OCI-LY7 (cell line): ENCODE measurements around the gene ANKS1B. TPM values are rescaled to one million over a fixed set of nuclear protein-coding genes. Genes with fewer than 3 reads are reported as not detected.

Experiments
- BruUV-seq: library from RNA; stranded (reverse); fragments of 400-500 nt; replicated peaks from 2 replicates; lab custom pipeline; 2021; lab: Mats Ljungman, UMichigan
- CTCF ChIA-PET: fragments of 300-600 bp; sonication (Branson Sonifier 250); formaldehyde crosslinking; loops from one replicate; lab custom pipeline; 2022; ENCODE audit warnings: antibody characterized with exemption; ENCODE audit not compliant: unreplicated experiment; lab: Charles Lee
- POLR2A ChIA-PET: fragments of 300-600 bp; sonication (Branson Sonifier 250); formaldehyde crosslinking; loops from one replicate; lab custom pipeline; 2022; ENCODE audit warnings: antibody characterized with exemption; lab: Charles Lee
- DNase-seq: peaks from one replicate; pipeline ENCODE4 v3.0.0-alpha.2; 2015; ENCODE audit warnings: low spot score
- H2AFZ ChIP-seq: fragments of 200-600 bp; sonication (generic), shearing (Covaris generic); 2 replicates; pipeline ENCODE4 v1.6.1; 2014; ENCODE audit warnings: mild to moderate bottlenecking, antibody characterized with exemption, low read length, moderate library complexity
- H3K27ac ChIP-seq: fragments of 200-600 bp; sonication (generic); 2 replicates; pipeline ENCODE4 v1.5.1; 2014; ENCODE audit warnings: mixed run types, low read depth, mild to moderate bottlenecking, moderate library complexity, low read length, inconsistent platforms; ENCODE audit not compliant: poor library complexity, severe bottlenecking
- H3K36me3 ChIP-seq: fragments of 200-600 bp; sonication (generic); 2 replicates; pipeline ENCODE4 v1.6.1; 2014; ENCODE audit warnings: mild to moderate bottlenecking, antibody characterized with exemption, low read length, moderate library complexity, mixed read lengths; ENCODE audit not compliant: insufficient read depth
- H3K4me1 ChIP-seq: fragments of 200-600 bp; sonication (generic); 2 replicates; pipeline ENCODE4 v1.5.1; 2014; ENCODE audit warnings: mild to moderate bottlenecking, low read length; ENCODE audit not compliant: insufficient read depth, poor library complexity, severe bottlenecking
- H3K4me2 ChIP-seq: fragments of 200-600 bp; sonication (generic); 2 replicates; pipeline ENCODE4 v1.6.1; 2014; ENCODE audit warnings: mild to moderate bottlenecking, low read length
- H3K4me3 ChIP-seq: fragments of 200-600 bp; sonication (generic); 2 replicates; pipeline ENCODE4 v1.5.1; 2014; ENCODE audit warnings: mild to moderate bottlenecking, low read depth, low read length; ENCODE audit not compliant: poor library complexity, severe bottlenecking
- H3K79me2 ChIP-seq: fragments of 200-600 bp; sonication (generic); 2 replicates; pipeline ENCODE4 v1.6.1; 2016; ENCODE audit warnings: low read depth, mild to moderate bottlenecking, low read length, moderate library complexity, mixed read lengths; ENCODE audit not compliant: insufficient read depth
- H3K9me2 ChIP-seq: fragments of 200-600 bp; sonication (generic); 2 replicates; pipeline ENCODE4 v1.6.1; 2016; ENCODE audit warnings: mild to moderate bottlenecking, low read length, mixed read lengths; ENCODE audit not compliant: insufficient read depth
- H3K9me3 ChIP-seq: fragments of 200-600 bp; sonication (generic); 2 replicates; pipeline ENCODE4 v1.6.1; 2014; ENCODE audit warnings: mild to moderate bottlenecking, mixed run types, low read length, mixed read lengths
- H4K20me1 ChIP-seq: fragments of 200-600 bp; sonication (generic); 2 replicates; pipeline ENCODE4 v1.6.1; 2014; ENCODE audit warnings: mild to moderate bottlenecking, antibody characterized with exemption, low read length, moderate library complexity, mixed read lengths; ENCODE audit not compliant: insufficient read depth
- EZH2phosphoT487 ChIP-seq: fragments of 200-600 bp; sonication (generic); IDR thresholded peaks from 2 replicates; pipeline ENCODE4 v1.6.1; 2018; ENCODE audit warnings: low read depth, borderline replicate concordance, mild to moderate bottlenecking, mixed run types, antibody characterized with exemption, low read length, moderate library complexity, mixed read lengths
- intact Hi-C: fragments of 100-400 bp; cut with micrococcal nuclease; formaldehyde crosslinking; loops from one replicate; pipeline ENCODE4 v1.10.0; 2022; ENCODE audit not compliant: unreplicated experiment
- total RNA-seq, 2 experiments: library from RNA; depleted of rRNA in 1 of 2; stranded (reverse); fragments of >200 nt in 1 of 2; shearing (Covaris generic) in 1 of 2; gene quantifications; 2 replicates each; pipeline ENCODE4 v1.2.3, GENCODE V29; 2014 to 2022
- TF ChIP-seq, protein P1 (sequence below): fragments of 200-600 bp; sonication (generic); conservative IDR thresholded peaks from 2 replicates; pipeline ENCODE4 v1.5.1; 2014; ENCODE audit warnings: mild to moderate bottlenecking, antibody characterized with exemption, low read length, moderate library complexity, mixed read lengths

ANKS1B gene
- total RNA-seq, 2 experiments from 2014 or later: 2.9 to 6.0 TPM

DNA sequence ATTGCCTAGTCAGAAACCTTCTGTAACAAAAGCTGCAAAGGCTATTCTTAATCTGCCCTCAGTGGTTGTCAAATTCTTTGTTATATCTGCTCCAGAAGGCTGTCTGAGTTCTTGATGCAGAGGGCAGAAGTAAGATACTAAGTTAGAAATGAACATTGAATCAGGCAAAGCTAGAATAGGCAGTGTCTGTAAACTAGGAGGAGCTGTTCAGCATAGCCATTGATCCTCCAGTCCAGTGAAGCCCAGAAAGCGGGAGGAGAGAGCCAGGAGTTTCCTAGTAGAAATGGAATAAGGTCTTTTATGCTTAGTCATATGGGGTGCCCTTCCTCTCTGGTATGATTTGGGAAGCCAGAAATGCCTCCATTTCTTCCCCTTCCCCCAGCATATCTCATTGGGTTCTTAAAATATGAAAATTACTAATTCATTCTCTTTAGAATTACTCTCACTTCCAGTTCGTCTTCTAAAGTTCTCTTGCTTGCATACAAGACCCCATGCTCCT, 1263.5 kb downstream of the ANKS1B start:
- intact Hi-C loops: loop anchor here (10.0 kb wide), 2 partner anchors 274 to 934 kb away; no protein-coding TSS in a partner anchor
- Histone ChIP-seq H3K4me2 (no peak overlapping the region), H3K4me3 (no peak overlapping the region), H3K36me3 (peaks cover 26% of the 10 kb centered on the region), H3K27ac (no peak overlapping the region), H2AFZ (no peak overlapping the region), H3K4me1 (peaks cover 7% of the 10 kb centered on the region), H4K20me1 (no peaks in the 10 kb centered on the region), H3K9me2 (no peaks in the 10 kb centered on the region), H3K79me2 (no peaks in the 10 kb centered on the region), H3K9me3 (no peaks in the 10 kb centered on the region)
- ChIA-PET CTCF (no interaction called here), POLR2A (interaction anchor here (0.6 to 1.1 kb wide), 3 partner anchors 10 to 101 kb away, joined by 3 to 4 read pairs (median 3); no protein-coding TSS in a partner anchor)
- TF ChIP-seq EZH2phosphoT487: no peak
- TF ChIP-seq, protein P1, sequence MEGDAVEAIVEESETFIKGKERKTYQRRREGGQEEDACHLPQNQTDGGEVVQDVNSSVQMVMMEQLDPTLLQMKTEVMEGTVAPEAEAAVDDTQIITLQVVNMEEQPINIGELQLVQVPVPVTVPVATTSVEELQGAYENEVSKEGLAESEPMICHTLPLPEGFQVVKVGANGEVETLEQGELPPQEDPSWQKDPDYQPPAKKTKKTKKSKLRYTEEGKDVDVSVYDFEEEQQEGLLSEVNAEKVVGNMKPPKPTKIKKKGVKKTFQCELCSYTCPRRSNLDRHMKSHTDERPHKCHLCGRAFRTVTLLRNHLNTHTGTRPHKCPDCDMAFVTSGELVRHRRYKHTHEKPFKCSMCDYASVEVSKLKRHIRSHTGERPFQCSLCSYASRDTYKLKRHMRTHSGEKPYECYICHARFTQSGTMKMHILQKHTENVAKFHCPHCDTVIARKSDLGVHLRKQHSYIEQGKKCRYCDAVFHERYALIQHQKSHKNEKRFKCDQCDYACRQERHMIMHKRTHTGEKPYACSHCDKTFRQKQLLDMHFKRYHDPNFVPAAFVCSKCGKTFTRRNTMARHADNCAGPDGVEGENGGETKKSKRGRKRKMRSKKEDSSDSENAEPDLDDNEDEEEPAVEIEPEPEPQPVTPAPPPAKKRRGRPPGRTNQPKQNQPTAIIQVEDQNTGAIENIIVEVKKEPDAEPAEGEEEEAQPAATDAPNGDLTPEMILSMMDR: no peak
- no peak for DNase-seq
- no TSS peak for BruUV-seq

DNA sequence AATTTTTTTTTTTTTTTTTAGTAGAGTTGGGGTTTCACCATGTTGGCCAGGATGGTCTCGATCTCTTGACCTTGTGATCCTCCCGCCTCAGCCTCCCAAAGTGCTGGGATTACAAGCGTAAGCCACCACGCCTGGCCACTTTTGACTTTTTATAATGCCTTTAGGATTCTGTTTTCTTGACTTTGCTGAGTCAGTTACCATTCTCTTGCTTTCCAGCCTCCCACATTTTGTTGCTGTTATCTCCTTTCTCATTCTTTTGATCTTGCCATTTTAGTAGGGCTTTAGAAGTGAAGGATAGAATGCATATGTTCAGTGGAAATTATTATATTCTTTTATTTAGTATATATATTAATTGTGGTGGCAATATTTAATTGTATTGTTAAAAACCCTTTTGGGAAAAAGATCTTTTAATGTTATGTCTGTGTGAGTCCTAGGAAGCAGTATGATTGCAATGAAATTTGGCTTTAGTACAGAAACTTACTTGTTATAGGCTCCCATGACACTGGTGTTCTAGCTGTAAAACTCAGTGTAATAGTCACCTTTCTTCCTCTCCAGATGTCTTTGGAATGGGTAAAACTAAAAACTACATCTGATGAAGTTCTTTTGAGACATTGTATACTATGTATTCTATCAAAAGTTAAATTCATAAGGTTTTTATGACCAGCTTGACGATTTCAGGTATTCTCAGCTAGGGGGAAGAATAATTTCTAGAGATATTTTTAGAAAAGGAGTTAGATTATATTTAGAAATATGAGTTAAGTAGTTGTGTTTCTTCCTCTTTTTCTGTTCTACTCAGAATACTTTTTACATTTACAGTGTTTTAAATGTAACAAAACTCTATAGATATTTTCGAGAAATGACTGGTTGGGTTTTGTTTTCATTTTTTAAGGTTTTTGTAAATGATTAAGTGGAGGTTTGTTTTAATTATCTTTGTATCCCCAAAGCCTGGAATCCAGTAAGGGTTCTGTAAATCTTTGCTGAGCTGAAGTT, 1264.9 kb downstream of the ANKS1B start:
- peaks cover 18% of the 10 kb centered on the region; the same call in 1 of the 2 replicates for H3K36me3 ChIP-seq
- no peaks in the 10 kb centered on the region for H3K79me2 ChIP-seq
- H3K9me2 ChIP-seq: no peaks in the 10 kb centered on the region
- H3K9me3 ChIP-seq: no peaks in the 10 kb centered on the region
- H2AFZ ChIP-seq: no peak overlapping the region
- intact Hi-C loops: loop anchor here (10.0 kb wide), 2 partner anchors 275 to 935 kb away; no protein-coding TSS in a partner anchor
- no peak for TF ChIP-seq EZH2phosphoT487
- TF ChIP-seq, protein P1: no peak
- H4K20me1 ChIP-seq: no peaks in the 10 kb centered on the region
- H3K4me3 ChIP-seq: no peak overlapping the region
- peaks cover 7% of the 10 kb centered on the region for H3K4me1 ChIP-seq
- ChIA-PET CTCF (no interaction called here), POLR2A (interaction anchor here (0.7 kb wide), 1 partner anchor 323 kb away, joined by 3 read pairs; no protein-coding TSS in a partner anchor)
- H3K4me2 ChIP-seq: no peak overlapping the region
- DNase-seq: no peak
- no TSS peak for BruUV-seq
- H3K27ac ChIP-seq: no peak overlapping the region
